Measurements from ENCODE around the gene NHEJ1. TPM values are rescaled to one million over a fixed set of nuclear protein-coding genes. Genes with fewer than 3 reads are reported as not detected.

The NHEJ1 gene
- total RNA-seq, 1 experiment from 2014 or later = 16.4 TPM

DNA sequence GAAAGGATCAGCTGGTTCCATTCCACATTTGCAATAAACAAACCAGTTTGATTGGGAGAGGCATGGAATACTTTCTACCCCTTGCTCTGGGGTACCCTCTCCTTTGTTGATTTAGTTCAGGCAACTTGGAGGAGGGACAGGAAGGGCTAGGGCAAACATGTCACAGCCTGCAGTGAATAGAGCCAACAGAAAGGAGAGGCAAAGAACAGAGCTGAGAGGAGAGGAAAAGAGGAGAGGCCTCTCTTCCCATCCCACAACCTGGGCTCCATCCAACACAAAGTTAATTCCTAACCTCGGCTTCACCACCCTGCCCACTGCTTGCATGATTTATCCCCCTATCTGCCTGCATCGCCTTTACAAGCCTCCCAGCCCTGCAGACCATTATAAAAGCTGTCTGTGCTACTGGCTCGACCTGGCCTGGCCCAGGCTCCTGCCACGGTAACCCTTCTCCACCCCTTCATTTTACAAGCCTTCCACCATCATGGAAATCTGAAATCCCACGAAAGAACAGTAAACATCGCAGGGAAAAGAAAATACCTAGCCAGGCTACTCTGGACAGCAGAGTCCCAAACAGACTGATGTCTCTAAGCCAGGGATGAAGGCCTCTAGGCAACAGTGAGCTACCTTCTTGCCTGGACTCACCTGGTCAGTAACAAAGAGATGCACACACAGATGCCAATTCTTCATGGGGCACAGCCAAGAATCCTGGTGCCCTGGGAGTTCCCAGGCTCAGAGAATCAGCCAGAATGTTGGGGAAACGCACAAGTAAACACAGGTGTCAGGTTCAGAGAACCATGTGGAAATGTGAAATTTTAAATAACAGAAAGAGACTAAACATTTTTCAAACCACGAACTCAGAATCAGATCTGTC, 43.6 kb downstream of the NHEJ1 start:
- CTCF ChIA-PET = interaction anchor here (0.8 to 5.6 kb wide), 5 partner anchors 13 to 59 kb away, joined by 3 to 42 read pairs (median 3); no protein-coding TSS in a partner anchor
- no peak overlapping the region for H3K4me2 ChIP-seq (ENCODE audit: low read length)

DNA sequence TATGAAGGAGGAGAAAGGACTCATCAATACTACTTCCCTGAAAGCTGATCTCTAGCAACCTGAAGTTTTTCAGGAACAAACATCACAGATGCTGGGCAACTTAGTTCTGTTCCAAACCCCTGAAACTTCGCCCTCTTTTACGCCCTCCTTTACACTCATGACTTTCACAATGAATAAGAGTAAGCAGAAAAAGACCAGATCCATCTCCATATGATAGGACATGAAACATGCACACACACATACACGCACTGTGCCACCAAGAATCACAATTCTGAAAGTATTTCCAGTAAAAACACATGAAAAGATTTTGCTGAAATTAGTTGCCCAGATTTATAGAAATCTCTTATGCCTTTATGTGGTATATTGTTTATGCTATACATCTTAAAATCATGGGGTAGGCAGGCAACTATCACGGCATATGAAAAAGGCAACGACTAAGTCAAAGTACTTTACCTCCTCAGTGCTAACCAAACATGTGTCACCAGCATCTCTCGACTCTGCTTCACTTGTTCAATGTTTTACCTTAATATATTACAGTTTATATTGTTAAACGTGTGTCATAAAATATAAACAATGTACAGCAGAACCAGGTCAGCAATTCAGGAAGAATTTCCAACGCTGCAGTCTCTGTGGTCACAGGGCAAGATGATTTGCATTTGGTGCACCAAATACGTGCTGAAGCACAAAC, 47.8 kb downstream of the NHEJ1 start:
- H2AFZ ChIP-seq (ENCODE audit: low read depth, low read length, poor library complexity, severe bottlenecking) = no peak overlapping the region
- H3K9me3 ChIP-seq (ENCODE audit: control insufficient read depth in 1 of 2, insufficient read depth in 1 of 2, low read depth in 1 of 2, low read length in 2 of 2) = no peaks in the 10 kb centered on the region
- H3K4me1 ChIP-seq (ENCODE audit: control insufficient read depth in 1 of 2, insufficient read depth in 2 of 2, low read length in 2 of 2) = no peaks in the 10 kb centered on the region
- DNase-seq (ENCODE audit: low read depth, low spot score) (no peak), ATAC-seq (no peak)
- BruUV-seq (replicated peaks) = no TSS peak
- H3K4me3 ChIP-seq (replicated peaks in 1 of 2; ENCODE audit: low read depth in 1 of 2, low read length in 2 of 2) = no peak overlapping the region
- no peak overlapping the region for H3K4me2 ChIP-seq (ENCODE audit: low read length)
- ChIA-PET RAD21 (ENCODE audit: low non-redundant PET in 1 of 2, low total read pairs in 2 of 2, uncharacterized antibody in 2 of 2, unreplicated experiment in 2 of 2) (interaction anchor here in 1 of 2 experiments (0.7 kb wide), 1 partner anchor 24 kb away, joined by 3 read pairs; no protein-coding TSS in a partner anchor), POLR2A (no interaction called here), CTCF (interaction anchor here (1.0 to 1.5 kb wide), 3 partner anchors 8 to 83 kb away, joined by 3 to 6 read pairs (median 3); no protein-coding TSS in a partner anchor)
- intact Hi-C loops (cut with micrococcal nuclease) = no loop called here
- no peaks in the 10 kb centered on the region for H3K79me2 ChIP-seq (ENCODE audit: insufficient read depth, low read length)
- H3K27ac ChIP-seq (ENCODE audit: low read depth, low read length) = no peak overlapping the region
- no peaks in the 10 kb centered on the region for H3K36me3 ChIP-seq (ENCODE audit: control insufficient read depth in 1 of 2, insufficient read depth in 2 of 2, low read length in 2 of 2)
- H4K20me1 ChIP-seq (ENCODE audit: insufficient read depth) = no peaks in the 10 kb centered on the region
- no peak overlapping the region for H3K9ac ChIP-seq (ENCODE audit: low read length)
- no peaks in the 10 kb centered on the region for H3K9me2 ChIP-seq (ENCODE audit: insufficient read depth)
- H3K27me3 ChIP-seq (ENCODE audit: insufficient read depth, low read length) = no peaks in the 10 kb centered on the region
- TF ChIP-seq SIN3A (IDR thresholded peaks at IDR 0.05; ENCODE audit: low read depth) = no peak
- no peak for TF ChIP-seq EZH2phosphoT487 (IDR thresholded peaks at IDR 0.05; ENCODE audit: borderline replicate concordance)
- TF ChIP-seq CEBPB (IDR thresholded peaks at IDR 0.05; ENCODE audit: low read depth) = no peak
- no peak for TF ChIP-seq EZH2 (IDR thresholded peaks at IDR 0.05)
- no peak for TF ChIP-seq SP1 (IDR thresholded peaks at IDR 0.05; ENCODE audit: low read depth)
- TF ChIP-seq, protein P1, sequence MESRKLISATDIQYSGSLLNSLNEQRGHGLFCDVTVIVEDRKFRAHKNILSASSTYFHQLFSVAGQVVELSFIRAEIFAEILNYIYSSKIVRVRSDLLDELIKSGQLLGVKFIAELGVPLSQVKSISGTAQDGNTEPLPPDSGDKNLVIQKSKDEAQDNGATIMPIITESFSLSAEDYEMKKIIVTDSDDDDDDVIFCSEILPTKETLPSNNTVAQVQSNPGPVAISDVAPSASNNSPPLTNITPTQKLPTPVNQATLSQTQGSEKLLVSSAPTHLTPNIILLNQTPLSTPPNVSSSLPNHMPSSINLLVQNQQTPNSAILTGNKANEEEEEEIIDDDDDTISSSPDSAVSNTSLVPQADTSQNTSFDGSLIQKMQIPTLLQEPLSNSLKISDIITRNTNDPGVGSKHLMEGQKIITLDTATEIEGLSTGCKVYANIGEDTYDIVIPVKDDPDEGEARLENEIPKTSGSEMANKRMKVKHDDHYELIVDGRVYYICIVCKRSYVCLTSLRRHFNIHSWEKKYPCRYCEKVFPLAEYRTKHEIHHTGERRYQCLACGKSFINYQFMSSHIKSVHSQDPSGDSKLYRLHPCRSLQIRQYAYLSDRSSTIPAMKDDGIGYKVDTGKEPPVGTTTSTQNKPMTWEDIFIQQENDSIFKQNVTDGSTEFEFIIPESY (IDR thresholded peaks at IDR 0.05; ENCODE audit: extremely low read depth, insufficient replicate concordance, low read length) = no peak
- TF ChIP-seq EGR1 (IDR thresholded peaks at IDR 0.05; ENCODE audit: low read depth) = no peak
- no peak for TF ChIP-seq ELF1 (IDR thresholded peaks at IDR 0.05; ENCODE audit: borderline replicate concordance, low read depth)
- no peak for TF ChIP-seq FOSL1 (IDR thresholded peaks at IDR 0.05; ENCODE audit: low read depth)
- TF ChIP-seq ZNF274 (IDR thresholded peaks at IDR 0.05; ENCODE audit: low read depth, low read length) = no peak
- no peak for TF ChIP-seq JUND (IDR thresholded peaks at IDR 0.05)
- no peak for TF ChIP-seq POLR2A (IDR thresholded peaks at IDR 0.05; ENCODE audit: borderline replicate concordance, extremely low read depth, insufficient read depth, insufficient read length)

More for the DNA sequence above, 43.6 kb downstream of the NHEJ1 start:
- Histone ChIP-seq H4K20me1 (ENCODE audit: insufficient read depth) (no peaks in the 10 kb centered on the region), H3K27ac (ENCODE audit: low read depth, low read length) (no peak overlapping the region), H3K4me3 (replicated peaks in 1 of 2; ENCODE audit: low read depth in 1 of 2, low read length in 2 of 2) (no peak overlapping the region), H3K79me2 (ENCODE audit: insufficient read depth, low read length) (no peaks in the 10 kb centered on the region), H3K27me3 (ENCODE audit: insufficient read depth, low read length) (no peaks in the 10 kb centered on the region), H3K9me2 (ENCODE audit: insufficient read depth) (no peaks in the 10 kb centered on the region), H2AFZ (ENCODE audit: low read depth, low read length, poor library complexity, severe bottlenecking) (no peak overlapping the region), H3K9me3 (ENCODE audit: control insufficient read depth in 1 of 2, insufficient read depth in 1 of 2, low read depth in 1 of 2, low read length in 2 of 2) (no peaks in the 10 kb centered on the region), H3K36me3 (ENCODE audit: control insufficient read depth in 1 of 2, insufficient read depth in 2 of 2, low read length in 2 of 2) (no peaks in the 10 kb centered on the region), H3K9ac (ENCODE audit: low read length) (no peak overlapping the region), H3K4me1 (ENCODE audit: control insufficient read depth in 1 of 2, insufficient read depth in 2 of 2, low read length in 2 of 2) (no peaks in the 10 kb centered on the region; a peak in 1 of 4 replicates)
- TF ChIP-seq JUND (IDR thresholded peaks at IDR 0.05) = no peak
- TF ChIP-seq, protein P2, sequence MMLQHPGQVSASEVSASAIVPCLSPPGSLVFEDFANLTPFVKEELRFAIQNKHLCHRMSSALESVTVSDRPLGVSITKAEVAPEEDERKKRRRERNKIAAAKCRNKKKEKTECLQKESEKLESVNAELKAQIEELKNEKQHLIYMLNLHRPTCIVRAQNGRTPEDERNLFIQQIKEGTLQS (IDR thresholded peaks at IDR 0.05) = no peak
- TF ChIP-seq SP1 (IDR thresholded peaks at IDR 0.05; ENCODE audit: low read depth) = no peak
- TF ChIP-seq TCF7L2 (IDR thresholded peaks at IDR 0.05; ENCODE audit: borderline replicate concordance, extremely low read depth, insufficient read depth, insufficient read length) = no peak
- no peak for TF ChIP-seq ELF1 (IDR thresholded peaks at IDR 0.05; ENCODE audit: borderline replicate concordance, low read depth)
- no peak for TF ChIP-seq SIN3A (IDR thresholded peaks at IDR 0.05; ENCODE audit: low read depth)
- TF ChIP-seq POLR2A (IDR thresholded peaks at IDR 0.05; ENCODE audit: borderline replicate concordance, extremely low read depth, insufficient read depth, insufficient read length) = no peak
- TF ChIP-seq, protein P3, sequence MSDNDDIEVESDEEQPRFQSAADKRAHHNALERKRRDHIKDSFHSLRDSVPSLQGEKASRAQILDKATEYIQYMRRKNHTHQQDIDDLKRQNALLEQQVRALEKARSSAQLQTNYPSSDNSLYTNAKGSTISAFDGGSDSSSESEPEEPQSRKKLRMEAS (IDR thresholded peaks at IDR 0.05) = no peak
- ATAC-seq (no peak), DNase-seq (ENCODE audit: low read depth, low spot score) (no peak)
- intact Hi-C loops (cut with micrococcal nuclease) = loop anchor here (5.0 kb wide), 1 partner anchor 240 kb away; no protein-coding TSS in a partner anchor
- POLR2A ChIA-PET = no interaction called here
- BruUV-seq (replicated peaks) = no TSS peak
- RAD21 ChIA-PET (ENCODE audit: low non-redundant PET in 1 of 2, low total read pairs in 2 of 2, uncharacterized antibody in 2 of 2, unreplicated experiment in 2 of 2) = no interaction called here

Measured in HCT116 (cell line).